HG03432 (cell line): ENCODE measurements around the gene DNAL4.
A peak's percentile ranks its signal among the peaks of the same experiment; 100 is the strongest.

Experiments used
- ATAC-seq: cut with Tn5 transposase; IDR thresholded peaks from one replicate; pipeline ENCODE4 v1.9.1; 2021; ENCODE audit warnings: mild to moderate bottlenecking, moderate library complexity; ENCODE audit not compliant: unreplicated experiment

The DNAL4 gene, protein sequence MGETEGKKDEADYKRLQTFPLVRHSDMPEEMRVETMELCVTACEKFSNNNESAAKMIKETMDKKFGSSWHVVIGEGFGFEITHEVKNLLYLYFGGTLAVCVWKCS

DNA sequence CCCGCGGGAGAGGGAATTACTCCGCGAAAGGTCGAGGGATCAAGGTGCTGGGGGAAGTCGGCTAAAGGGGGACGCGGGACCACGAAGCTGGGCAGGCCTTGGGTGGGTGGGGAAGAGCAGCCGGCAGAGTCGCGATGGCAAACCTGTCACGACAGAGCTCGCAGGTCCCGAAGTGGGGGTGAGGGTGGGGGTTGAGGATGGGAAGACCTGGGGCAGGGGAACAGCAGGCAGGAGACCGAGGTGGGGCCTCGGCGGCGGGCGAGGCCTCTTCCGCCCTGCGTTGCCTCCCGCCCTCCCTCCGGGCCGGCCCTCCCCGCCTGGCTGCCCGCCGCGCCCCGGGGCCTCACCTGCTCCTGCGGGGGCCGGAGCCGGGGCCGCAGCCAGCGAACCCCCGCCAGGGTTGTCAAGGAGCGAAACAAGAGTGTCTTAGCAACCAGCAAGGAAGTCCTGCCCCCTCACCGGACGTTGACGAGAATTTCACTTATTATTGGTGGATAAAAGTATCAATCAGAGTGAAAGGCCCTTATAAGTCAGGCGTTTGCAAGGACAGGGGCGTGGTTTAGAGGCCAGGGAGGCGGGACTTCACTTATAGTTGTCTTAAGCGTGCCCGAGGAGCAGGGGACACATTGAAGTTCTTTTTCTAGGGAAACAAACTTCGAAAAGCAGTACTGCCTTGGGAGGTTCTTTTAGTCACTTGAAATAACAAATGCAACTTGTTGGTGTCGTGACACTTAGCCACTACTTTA lies at the start of gene DNAL4:
Gene DNAL4, minus strand, starts transcription at position 423 of the 746 bp plus-strand sequence. CDS start 11,412 bp downstream, outside the sequence.
- peak; percentile 94 for ATAC-seq

DNA sequence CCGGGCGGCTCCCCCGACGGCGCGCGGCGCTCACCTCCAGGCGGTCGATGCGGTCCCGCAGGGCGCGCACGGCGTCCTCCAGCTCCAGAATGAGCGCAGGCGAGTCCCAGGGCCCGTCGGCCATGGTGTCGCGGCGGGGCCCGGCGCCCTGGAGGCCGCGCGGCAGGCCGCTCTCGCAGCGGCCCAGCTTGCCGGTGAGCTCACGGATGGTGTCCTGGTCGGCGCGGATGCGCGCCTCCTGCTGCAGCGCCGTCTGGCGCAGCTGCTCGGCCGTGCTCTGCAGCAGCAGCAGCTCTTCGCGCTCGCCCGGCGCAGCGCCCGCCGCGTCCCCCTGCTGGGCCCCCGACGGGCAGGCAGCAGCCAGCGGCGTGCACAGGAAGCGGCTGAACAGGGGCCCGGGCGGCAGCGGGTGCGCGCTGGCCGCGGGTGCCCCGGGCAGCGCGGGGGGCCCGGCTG lies 49.3 kb upstream of the DNAL4 start:
- ATAC-seq = no peak

DNA sequence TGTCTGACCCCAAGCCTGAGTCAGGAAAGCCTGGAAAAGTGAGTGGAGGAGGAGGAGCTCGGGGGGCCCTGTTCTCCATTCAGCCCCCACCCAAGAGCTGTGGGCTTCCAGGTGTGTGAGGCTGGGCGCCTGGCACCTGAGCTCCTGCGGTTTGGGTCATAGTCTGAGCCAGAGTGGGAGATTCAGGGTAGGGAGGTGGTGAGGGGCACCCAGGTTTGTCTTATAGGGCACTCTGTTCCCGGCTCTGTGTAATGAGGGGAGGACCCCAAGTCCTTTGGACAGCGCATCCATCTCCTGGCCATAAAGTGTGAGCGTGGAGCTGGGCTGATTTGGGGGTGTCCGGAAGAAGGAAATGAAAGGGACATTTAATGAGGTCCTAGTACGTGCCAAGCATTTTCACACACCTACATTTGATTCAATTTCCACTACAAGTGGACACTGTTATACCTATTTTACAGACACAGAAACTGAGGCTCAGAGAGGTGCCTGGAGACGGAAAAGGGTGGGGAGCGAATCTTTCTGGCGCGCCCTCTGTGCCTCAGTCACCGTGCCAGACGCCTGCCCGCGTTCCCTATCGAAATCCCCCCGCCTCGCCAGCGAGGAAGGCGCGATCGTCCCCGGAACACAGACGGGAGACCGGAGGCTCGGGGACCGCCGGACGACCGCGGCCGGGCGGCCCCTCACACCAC lies 48.7 kb upstream of the DNAL4 start:
- no peak for ATAC-seq

DNA sequence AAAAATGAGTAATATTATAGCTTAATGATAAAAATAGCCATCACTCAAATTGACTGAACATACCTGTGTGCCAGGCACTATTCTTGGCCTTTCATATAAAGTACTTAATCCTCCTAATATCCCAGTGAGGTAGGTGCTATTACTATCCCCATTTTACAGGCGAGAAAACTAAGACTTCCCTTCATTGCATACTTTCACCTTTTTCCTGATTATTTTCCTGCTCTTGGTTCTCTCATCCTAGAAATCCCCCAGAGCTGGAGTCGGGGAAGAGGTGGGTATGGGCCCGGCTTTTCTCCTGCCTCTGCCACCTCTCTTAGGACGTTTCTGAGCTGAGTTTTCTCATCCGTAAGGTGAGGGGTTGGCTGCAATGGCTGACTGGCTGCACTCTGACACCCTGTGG lies 47.7 kb upstream of the DNAL4 start:
- no peak for ATAC-seq

DNA sequence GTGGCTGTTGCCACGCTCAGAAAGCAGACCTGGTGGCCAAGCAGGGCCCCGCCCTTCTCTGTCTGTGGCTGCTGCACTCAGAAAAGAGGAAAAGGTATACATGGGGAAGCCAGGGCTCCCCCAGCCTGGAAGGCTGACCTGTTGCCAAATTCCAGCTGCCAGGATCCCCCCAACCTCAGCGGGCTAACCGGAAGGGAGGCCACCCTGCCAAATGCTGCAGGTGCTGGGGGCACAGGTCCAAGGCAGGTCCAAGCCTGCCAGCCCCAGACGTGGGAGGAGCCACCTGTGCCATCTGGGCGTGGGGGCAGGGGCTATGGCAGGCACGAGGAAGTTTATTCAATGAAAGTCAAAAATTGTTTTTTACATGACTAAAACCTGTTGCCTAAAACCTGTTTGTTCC lies 47.3 kb upstream of the DNAL4 start:
- ATAC-seq = no peak

DNA sequence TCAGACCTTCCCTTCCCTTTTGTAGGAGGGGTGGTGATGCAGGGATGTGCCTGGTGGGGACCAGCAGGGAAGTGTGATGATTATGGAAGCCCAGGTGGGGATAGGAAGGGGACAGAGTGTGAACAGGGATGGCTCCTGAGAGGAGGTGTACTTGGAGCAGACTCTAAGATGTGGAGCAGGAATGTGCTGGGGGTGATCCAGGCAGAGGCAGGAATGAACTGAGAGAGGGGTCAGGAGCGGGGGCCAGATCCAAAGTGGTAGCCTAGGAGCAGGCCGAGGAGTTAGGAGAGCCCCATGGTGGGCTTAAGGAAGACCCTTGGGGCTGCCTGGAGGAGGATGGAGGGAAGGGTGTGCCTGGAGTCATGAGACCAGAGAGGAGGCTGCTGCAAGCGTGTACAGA lies 46.2 kb upstream of the DNAL4 start:
- ATAC-seq = no peak

DNA sequence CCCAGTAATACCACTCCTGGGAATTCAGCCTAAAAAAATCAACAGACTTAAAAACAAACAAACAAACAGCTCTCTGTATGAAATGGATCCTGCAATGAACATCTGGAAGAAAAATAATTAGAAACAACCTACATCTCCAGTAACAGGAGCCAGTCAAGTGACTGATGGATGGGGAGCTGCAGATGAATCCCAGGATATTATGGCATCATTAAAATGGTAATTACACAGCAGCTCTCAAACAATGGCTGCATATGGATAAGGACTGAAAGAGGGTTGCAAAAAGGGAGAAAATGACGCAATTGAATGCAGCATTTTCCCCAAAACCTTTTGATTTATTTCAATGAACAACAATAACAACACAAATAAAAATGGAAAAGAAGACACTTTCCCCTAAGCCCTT lies 45.7 kb upstream of the DNAL4 start:
- no peak for ATAC-seq

DNA sequence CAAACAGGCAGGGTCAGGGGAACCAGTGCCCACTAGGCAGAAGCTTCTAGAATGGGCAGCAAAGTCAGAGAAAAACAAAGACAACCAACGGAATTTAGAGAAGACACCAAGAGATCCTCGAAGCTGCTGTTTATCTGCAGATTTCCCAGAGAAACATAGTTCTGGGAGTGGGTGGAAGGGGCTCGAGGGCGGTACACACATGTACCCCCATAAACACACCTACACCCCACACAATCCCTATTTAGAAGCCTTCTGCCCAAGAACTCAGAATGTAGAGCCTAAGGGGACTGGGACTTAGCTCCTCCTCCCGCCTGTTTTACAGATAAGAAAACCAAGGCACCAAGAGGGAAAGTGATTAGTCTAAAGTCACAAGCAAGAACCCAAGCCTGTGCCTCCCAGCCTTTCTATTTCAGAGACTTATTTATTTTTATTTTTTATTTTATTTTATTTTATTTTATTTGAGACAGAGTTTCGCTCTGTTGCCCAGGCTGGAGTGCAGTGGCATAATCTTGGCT lies 43.5 kb upstream of the DNAL4 start:
- ATAC-seq = no peak

DNA sequence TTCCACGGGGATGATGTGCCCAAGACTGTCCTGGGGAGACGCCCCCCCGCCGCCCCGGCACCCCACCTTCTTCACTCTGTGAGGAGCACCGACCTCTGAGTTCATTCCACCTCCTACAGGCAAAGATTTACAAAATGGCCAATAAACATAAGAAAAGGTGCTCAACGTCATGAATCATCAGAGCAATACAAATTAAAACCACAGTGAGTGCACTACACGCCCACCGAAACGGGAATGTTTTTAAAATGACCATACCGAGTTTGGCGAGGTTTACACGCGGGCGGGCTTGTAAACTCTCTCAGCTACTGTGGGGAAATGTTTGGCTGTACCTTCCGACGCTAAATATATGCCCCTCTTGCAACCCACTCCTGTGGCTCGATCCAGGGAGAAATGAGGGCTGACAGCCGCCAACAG lies 42.0 kb upstream of the DNAL4 start:
- no peak for ATAC-seq

DNA sequence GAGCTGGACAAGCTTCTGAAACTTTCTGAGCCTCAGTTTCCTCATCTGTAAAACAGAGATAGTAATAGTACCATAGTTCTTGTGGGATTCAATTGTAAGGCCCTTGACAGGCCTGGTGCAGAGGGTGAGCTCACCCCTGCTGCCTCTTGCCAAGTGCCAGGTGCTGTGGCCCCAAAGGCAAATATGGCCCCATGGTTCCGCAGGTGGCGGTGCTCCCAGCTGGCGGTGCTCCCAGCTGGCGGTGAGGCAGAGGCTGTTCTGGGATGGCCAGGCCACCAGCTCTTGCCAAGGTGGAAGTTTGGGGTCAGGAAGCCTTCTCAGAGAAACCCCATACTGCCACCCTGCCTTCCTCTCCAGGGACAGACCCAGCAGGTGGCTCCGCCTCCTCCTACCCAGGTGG lies 41.0 kb upstream of the DNAL4 start:
- ATAC-seq = no peak

DNA sequence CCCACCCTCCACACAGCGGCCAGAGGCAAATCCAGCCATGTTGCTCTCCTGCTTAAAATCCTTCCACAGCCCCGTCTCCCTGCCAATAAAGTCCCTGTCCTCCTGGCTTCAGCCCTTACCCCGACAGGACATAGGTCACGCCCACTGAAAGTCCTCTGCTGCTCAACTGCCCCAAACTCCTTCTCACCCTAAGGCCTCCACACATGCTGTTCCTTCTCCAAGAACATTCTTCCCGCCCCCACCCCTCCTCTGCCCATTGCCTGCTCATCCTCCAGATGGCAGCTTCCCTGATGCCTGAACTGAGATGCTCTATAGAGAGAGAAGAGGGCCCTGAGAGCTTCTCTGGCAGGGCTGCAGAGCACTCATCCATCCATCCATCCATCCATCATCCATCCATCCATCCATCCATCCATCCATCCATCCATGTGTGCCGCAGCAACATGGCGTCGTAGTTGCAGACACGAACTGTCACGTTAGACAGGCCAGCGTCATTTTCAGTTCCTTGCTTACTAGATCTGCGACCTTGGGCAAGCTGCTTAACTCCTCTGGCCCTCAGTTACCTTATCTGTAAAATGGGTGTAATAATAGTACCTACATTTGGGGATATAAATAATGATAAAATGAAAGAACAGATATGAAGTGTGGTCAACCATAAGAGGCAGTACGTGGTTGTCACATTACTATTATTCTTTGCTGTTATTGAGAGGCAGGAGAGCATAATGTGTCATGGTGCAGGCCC lies 40.4 kb upstream of the DNAL4 start:
- ATAC-seq = no peak

DNA sequence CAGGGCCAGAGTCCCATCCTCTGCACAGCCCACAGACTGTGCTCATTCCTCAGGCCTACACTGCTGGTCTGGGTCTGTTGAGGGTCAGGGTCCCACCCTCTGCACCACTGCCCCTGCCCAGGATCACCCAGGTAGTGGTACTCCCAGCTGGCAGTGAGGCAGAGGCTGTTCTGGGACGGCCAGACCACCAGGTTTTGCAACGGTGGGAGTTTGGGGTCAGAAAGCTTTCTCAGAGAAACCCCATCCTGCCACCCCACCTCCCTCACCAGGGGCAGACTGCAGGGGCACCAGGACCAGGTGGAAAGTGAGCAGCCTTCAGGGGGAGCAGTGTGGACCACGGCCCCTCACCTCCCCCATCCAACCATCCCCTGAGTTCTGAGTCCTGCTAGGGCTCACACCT lies 39.1 kb upstream of the DNAL4 start:
- no peak for ATAC-seq

DNA sequence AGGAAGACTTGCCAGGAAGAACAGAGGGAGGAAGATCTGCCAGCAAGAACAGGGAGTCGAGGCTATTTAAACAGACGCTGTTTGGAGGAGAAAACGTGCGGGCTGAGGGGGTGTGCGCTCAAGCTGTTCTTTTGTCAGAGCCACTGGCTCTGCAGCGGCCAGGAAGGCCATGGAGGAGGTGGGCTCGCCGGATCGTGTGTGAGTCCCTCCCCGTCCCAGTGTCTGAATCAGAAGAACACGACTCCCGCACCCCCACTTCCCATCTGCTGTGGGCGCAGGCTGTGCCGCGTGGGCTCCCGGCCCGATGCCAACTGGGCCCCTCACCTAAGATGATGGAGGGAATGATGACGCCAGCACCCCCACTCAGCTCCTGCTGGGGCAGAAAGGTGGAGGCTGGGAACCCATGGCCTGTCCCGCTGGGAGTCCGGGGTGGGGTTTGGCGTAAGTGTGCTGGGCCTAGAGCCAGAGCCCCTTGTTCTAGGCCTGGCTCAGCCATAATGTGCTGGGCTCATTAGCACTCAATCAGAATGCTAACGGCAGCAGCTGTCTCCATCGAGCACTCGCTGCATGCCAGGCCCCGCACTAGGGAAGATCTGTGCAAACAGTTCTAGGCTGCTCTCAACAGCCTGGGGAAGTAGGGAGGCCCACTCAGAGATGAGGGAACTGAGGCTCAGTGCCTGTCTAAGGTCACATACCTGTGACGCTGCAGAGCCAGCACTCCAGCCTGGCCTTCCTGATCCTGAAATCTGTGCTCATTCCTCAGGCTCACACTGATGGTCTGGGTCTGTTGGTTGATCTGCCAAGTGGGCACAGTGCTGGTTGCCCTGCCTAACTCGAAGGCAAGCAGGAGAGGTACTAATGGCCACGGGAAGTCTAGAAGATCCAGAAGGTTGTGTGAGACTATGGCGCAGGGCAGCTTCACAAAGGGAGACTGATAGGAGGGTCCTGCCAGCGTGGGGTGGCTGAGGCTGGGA lies 38.3 kb upstream of the DNAL4 start:
- ATAC-seq = no peak

DNA sequence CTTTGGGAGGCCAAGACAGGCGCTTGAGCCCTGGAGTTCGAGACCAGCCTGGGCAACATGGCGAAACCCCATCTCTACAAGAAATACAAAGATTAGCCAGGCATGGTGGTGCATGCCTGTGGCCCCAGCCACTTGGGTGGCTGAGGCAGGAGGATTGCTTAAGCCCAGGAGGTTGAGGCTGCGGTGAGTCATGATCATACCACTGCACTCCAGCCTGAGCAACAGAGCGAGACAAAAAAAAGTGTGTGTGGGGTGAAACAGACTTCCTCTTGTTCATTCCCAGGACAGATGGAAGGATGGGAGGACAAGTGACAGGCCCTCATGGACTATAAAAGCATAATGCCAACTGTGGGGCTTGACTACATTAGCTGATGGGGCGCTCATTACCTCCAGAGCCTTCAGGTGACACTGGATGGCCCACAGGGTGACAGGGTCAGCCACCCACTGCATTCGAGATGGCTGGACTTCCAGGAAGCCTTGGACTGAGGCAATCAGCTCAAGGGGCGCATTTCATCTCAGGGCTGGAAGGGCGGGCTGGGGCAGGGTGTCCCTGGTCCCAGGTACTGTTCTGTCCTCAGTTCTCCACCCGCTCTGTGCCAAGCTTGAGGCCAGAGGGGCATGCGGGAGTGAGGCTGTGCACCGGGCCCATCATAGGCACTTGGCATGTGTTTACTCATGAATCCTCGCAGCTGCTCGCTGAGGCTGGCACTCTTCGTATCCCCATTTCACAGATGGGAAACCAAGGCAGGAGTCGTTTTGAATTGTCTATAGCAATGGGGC lies 37.4 kb upstream of the DNAL4 start:
- no peak for ATAC-seq

DNA sequence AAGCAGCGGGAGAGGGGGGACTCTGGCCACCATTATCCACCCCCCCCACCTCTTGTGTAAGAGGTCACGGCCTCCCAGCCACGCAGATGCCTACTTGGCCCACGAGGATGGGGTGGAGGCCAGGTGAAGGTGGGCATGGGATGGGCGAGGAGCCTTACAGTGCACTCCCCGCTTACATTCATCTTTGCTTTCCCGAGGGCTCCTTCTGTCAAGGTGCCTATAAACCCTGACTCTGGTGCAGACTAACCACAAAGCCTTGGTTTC lies 36.8 kb upstream of the DNAL4 start:
- ATAC-seq = no peak

DNA sequence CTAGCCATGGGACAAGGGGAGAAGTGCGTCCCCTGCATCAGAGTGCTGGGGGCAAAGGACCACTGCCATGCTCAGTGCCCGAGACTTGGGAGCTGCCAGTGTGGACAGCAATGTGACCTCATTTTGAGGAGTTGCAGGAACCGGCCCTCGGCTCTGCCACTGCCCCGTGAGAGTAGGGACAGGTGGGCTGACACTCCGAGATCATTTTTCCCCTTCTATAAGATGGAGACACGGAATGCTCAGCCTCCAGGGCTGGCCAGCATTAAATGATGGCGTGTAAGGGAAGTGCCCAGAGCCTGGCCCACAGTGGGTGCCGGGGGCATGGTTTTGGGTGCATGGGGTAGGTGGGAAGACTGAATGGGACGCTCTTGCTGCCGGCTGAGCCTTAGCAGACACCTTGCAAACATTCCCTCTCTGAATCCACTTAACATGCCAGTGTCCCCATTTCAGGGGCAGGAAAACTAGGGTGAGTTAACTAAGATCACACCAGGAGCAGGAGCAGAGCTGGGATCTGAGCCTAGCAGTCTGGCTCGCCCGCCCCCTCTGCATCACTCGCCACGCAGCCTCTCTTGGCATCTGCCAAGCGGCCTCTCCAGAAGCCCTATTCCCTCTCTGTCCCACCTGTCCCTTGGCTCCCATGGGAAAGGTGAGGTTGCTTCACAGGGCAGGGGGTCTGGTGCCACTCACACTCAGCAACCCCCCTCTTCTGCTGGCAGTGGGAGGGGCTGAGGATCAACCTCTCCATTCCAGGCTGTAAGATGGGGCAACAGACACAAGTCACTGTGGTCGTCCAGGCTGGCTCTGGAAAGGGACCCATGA lies 36.3 kb upstream of the DNAL4 start:
- ATAC-seq = no peak

DNA sequence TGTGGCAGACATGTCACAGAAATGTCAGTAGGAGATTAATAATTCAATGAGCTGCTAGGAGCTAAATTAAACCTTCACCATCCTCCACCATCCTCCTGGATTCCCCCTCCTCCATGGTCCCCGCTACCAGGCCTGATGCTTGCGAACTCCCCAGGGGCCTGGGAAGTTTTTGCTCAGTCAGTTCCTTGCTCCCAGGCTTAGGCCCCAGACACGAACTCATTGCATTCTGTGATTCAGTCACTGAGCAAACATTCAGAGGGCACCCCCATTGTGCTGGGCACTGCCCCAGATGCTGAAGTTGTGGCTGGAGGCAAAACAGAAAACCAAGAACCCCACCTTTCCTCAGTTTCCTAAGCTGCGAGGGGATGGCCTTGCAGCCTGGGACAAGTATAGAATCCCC lies 35.5 kb upstream of the DNAL4 start:
- no peak for ATAC-seq

DNA sequence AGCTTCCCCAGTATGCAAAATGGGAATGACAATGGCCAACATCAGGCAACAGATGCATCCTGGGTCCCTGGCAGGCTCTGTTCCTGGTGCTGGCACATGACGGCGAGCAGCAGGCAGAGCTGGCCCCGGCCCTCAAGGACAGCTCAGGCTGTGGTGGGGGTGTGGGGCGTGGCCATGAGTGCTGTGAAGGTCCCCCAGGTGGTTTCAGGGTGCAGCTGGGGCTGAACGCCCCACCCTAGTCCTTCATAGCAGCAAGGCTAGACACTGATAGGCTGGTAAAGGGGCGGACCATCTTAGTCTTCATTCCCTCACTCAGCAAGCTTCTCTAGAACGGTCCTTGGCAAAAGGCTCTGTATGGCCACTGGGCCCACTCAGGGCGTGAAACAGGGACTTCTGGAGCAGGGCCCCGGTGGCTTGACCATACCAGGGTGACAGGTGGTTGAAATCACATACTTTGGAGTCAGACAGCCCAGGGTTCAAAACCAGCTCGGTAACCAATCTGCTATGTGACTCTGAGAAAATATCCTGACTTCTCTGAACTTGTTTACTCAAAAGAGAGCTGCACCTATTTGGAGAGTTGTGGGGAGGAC lies 34.8 kb upstream of the DNAL4 start:
- ATAC-seq = no peak
